ENCODE results near the gene ALMS1. TPM values are rescaled to one million over a fixed set of nuclear protein-coding genes. Genes with fewer than 3 reads are reported as not detected.

The ALMS1 gene
- total and polyA plus RNA-seq, 2 donors (not counting 3 experiments of a cell fraction or from before 2014, with no cell fraction given), result 5.7 to 15.4 TPM

DNA sequence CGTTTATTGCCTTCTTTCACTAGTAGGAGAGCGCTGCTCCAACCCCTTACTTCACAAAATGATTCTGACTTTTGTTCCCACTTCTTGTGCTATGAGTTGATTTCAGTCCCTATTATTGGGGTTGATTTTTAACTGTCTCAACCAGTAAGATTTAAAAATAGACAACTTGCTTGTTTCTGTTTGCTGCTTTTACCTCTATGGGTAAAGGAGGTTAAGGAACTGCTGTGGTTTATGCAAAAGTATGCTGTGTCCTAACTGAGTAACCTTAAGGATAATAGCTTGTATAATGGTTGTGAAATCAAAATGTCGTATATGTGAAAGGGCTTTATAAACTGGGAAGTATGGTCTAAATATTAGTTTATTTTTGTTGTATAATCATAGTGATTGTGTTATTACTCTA, 22.6 kb downstream of the ALMS1 start:
- Histone ChIP-seq H3K4me2 (ENCODE audit: insufficient read depth, low read length) (no peak overlapping the region), H3K27me3 (ENCODE audit: control insufficient read depth in 2 of 2, insufficient read depth in 2 of 2, low read length in 2 of 2) (no peaks in the 10 kb centered on the region), H3K36me3 (ENCODE audit: control insufficient read depth in 2 of 2, extremely low read depth in 1 of 2, insufficient read depth in 2 of 2, low read length in 2 of 2) (no peaks in the 10 kb centered on the region), H3K27ac (ENCODE audit: insufficient read depth, low read depth, low read length) (no peak overlapping the region), H3K4me1 (ENCODE audit: control insufficient read depth, extremely low read depth, insufficient read depth, low read length) (no peaks in the 10 kb centered on the region), H3K4me3 (replicated peaks in 1 of 3; ENCODE audit: insufficient read depth in 1 of 3, low read depth in 1 of 3, low read length in 3 of 3) (no peak overlapping the region), H3K9me3 (replicated peaks; ENCODE audit: control insufficient read depth, insufficient read depth, low read length) (no peaks in the 10 kb centered on the region), H3K9me1 (replicated peaks; ENCODE audit: control insufficient read depth, extremely low read depth, insufficient read depth, low read length) (no peaks in the 10 kb centered on the region), H2AFZ (ENCODE audit: low read depth, low read length) (no peak overlapping the region), H3K9ac (replicated peaks; ENCODE audit: extremely low read depth, insufficient read depth, low read length) (no peak overlapping the region), H4K20me1 (replicated peaks; ENCODE audit: control insufficient read depth, extremely low read depth, insufficient read depth, low read length) (no peaks in the 10 kb centered on the region), H3K79me2 (ENCODE audit: control insufficient read depth, insufficient read depth, low read length) (no peaks in the 10 kb centered on the region)
- no TSS peak for BruUV-seq (replicated peaks)
- TF ChIP-seq FOS (IDR thresholded peaks at IDR 0.05; ENCODE audit: borderline replicate concordance, insufficient read depth, low read length) (no peak), POLR2AphosphoS5 (IDR thresholded peaks at IDR 0.05; ENCODE audit: insufficient read depth, low read depth, low read length) (no peak), POLR2A (IDR thresholded peaks at IDR 0.05; ENCODE audit: low read depth, low read length) (no peak), EZH2 (IDR thresholded peaks at IDR 0.05; ENCODE audit: borderline replicate concordance, low read depth, low read length, severe bottlenecking) (no peak)
- TF ChIP-seq, protein P1, sequence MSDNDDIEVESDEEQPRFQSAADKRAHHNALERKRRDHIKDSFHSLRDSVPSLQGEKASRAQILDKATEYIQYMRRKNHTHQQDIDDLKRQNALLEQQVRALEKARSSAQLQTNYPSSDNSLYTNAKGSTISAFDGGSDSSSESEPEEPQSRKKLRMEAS (IDR thresholded peaks at IDR 0.05; ENCODE audit: insufficient read depth, insufficient read length), result no peak
- TF ChIP-seq, protein P2, sequence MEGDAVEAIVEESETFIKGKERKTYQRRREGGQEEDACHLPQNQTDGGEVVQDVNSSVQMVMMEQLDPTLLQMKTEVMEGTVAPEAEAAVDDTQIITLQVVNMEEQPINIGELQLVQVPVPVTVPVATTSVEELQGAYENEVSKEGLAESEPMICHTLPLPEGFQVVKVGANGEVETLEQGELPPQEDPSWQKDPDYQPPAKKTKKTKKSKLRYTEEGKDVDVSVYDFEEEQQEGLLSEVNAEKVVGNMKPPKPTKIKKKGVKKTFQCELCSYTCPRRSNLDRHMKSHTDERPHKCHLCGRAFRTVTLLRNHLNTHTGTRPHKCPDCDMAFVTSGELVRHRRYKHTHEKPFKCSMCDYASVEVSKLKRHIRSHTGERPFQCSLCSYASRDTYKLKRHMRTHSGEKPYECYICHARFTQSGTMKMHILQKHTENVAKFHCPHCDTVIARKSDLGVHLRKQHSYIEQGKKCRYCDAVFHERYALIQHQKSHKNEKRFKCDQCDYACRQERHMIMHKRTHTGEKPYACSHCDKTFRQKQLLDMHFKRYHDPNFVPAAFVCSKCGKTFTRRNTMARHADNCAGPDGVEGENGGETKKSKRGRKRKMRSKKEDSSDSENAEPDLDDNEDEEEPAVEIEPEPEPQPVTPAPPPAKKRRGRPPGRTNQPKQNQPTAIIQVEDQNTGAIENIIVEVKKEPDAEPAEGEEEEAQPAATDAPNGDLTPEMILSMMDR (IDR thresholded peaks at IDR 0.05; ENCODE audit: extremely low read depth in 1 of 2, insufficient read depth in 1 of 2, low read depth in 1 of 2, low read length in 2 of 2), result no peak
- dilution Hi-C loops (cut with MboI; ENCODE audit: extremely low pct_ligation_motif_present, low sequenced_read_pairs), result no loop called here
- intact Hi-C loops (cut with micrococcal nuclease), result no loop called here
- CTCF ChIA-PET, result interaction anchor here (0.6 to 3.5 kb wide), 2 partner anchors 14 to 141 kb away, joined by 3 to 11 read pairs; no protein-coding TSS in a partner anchor
- FAIRE-seq (no peak), DNase-seq (ENCODE audit: low read depth, low spot score) (no peak)
- POLR2A ChIA-PET, result no interaction called here

DNA sequence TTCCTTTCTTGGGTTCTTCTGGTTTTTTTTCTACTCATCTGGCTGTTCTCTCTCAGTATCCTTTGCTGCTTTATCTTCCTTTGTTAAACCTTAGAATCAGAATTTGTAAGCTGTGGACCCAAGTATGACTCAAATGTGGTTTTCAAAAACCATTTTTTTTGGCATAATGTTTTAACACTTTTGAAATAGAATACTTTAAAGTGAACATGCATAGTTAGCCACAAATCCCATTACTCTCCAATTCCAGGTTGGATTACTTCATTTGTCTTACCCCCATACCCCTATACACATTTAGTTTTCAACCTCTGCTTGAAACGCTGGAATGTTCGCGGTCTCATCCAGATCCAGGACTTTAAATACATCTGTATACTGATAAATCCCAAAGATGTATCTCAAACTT, 29.1 kb downstream of the ALMS1 start:
- Histone ChIP-seq H4K20me1 (replicated peaks; ENCODE audit: control insufficient read depth, extremely low read depth, insufficient read depth, low read length) (no peaks in the 10 kb centered on the region), H3K36me3 (ENCODE audit: control insufficient read depth in 2 of 2, extremely low read depth in 1 of 2, insufficient read depth in 2 of 2, low read length in 2 of 2) (no peaks in the 10 kb centered on the region), H3K79me2 (ENCODE audit: control insufficient read depth, insufficient read depth, low read length) (no peaks in the 10 kb centered on the region), H2AFZ (ENCODE audit: low read depth, low read length) (no peak overlapping the region), H3K9me3 (replicated peaks; ENCODE audit: control insufficient read depth, insufficient read depth, low read length) (no peaks in the 10 kb centered on the region), H3K4me1 (ENCODE audit: control insufficient read depth, extremely low read depth, insufficient read depth, low read length) (no peaks in the 10 kb centered on the region), H3K27ac (ENCODE audit: insufficient read depth, low read depth, low read length) (no peak overlapping the region), H3K9me1 (replicated peaks; ENCODE audit: control insufficient read depth, extremely low read depth, insufficient read depth, low read length) (no peaks in the 10 kb centered on the region), H3K4me2 (ENCODE audit: insufficient read depth, low read length) (no peak overlapping the region), H3K9ac (replicated peaks; ENCODE audit: extremely low read depth, insufficient read depth, low read length) (no peak overlapping the region), H3K27me3 (ENCODE audit: control insufficient read depth in 2 of 2, insufficient read depth in 2 of 2, low read length in 2 of 2) (no peaks in the 10 kb centered on the region), H3K4me3 (replicated peaks in 1 of 3; ENCODE audit: insufficient read depth in 1 of 3, low read depth in 1 of 3, low read length in 3 of 3) (no peak overlapping the region)
- intact Hi-C loops (cut with micrococcal nuclease), result no loop called here
- CTCF ChIA-PET, result no interaction called here
- DNase-seq (ENCODE audit: low read depth, low spot score), result no peak
- POLR2A ChIA-PET, result no interaction called here
- dilution Hi-C loops (cut with MboI; ENCODE audit: extremely low pct_ligation_motif_present, low sequenced_read_pairs), result no loop called here
- no TSS peak for BruUV-seq (replicated peaks)
- no peak for FAIRE-seq
- TF ChIP-seq, protein P2 (IDR thresholded peaks at IDR 0.05; ENCODE audit: extremely low read depth in 1 of 2, insufficient read depth in 1 of 2, low read depth in 1 of 2, low read length in 2 of 2), result no peak
- no peak for TF ChIP-seq MYC (IDR thresholded peaks at IDR 0.05; ENCODE audit: low read depth, low read length)
- TF ChIP-seq, protein P1 (IDR thresholded peaks at IDR 0.05; ENCODE audit: insufficient read depth, insufficient read length), result no peak
- TF ChIP-seq POLR2AphosphoS5 (IDR thresholded peaks at IDR 0.05; ENCODE audit: insufficient read depth, low read depth, low read length), result no peak
- no peak for TF ChIP-seq JUN (IDR thresholded peaks at IDR 0.05; ENCODE audit: borderline replicate concordance, insufficient read depth, insufficient read length, low read depth)
- TF ChIP-seq EZH2 (IDR thresholded peaks at IDR 0.05; ENCODE audit: borderline replicate concordance, low read depth, low read length, severe bottlenecking), result no peak
- TF ChIP-seq POLR2A (IDR thresholded peaks at IDR 0.05; ENCODE audit: low read depth, low read length), result no peak
- no peak for TF ChIP-seq FOS (IDR thresholded peaks at IDR 0.05; ENCODE audit: borderline replicate concordance, insufficient read depth, low read length)
- TF ChIP-seq GATA2 (IDR thresholded peaks at IDR 0.05; ENCODE audit: insufficient read depth, insufficient read length, low read depth, low read length), result no peak
